ENCODE measurements around the gene ADH7. TPM values are rescaled to one million over a fixed set of nuclear protein-coding genes. Genes with fewer than 3 reads are reported as not detected.

Gene ADH7
- not detected for total RNA-seq

DNA sequence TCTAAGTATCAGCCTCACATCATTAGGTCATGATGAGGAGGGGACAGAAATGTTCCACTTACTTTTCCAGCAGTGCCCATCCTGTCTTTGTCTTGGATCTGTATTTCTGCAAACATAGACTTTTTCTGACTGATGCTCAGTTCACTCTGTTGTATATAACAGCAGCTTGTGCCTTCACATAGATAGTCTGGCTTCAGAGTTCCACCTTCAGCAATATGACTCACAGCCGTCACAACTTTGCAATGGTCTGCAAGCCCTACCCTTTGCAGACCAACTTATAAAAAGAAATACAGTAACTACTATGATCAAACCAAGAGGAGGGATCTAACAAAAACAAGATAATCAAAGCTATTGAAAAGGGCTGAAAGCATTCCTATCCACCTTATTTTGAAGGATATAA is at the start of gene ADH7:
TSS of gene ADH7 (minus strand) at position 189 of the 400 bp plus-strand sequence. CDS start at position 80, 109 bp downstream.
- DNase-seq (ENCODE audit: low spot score) = no peak

- no peak for DNase-seq (ENCODE audit: low spot score)
Observed at GRCh38 chr4:99483636-99484035, 48.5 kb upstream of the ADH7 start.

DNA sequence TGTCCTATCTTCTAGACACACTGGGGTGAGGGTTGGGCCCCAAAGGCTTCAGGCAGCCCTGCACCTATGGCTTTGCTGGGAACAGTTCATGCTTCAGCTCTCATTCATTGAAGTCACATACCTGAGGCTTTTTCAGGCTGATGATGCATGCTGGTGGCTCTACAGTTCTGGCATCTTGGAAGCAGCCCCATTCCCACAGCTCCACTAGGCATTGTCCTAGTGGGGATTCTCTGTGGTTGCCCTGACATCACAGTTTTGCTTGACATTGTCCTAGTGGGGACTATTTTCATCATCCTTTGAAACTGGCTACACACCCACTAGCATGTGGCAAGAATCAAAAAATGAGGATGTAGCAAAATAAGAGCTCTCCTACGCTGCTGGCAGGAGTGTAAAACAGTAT is 38.0 kb upstream of the ADH7 start:
- no peak for DNase-seq (ENCODE audit: low spot score)

GRCh38 chr4:99471896-99472295 is 36.8 kb upstream of the ADH7 start:
- no peak for DNase-seq (ENCODE audit: low spot score)

- DNase-seq (ENCODE audit: low spot score) = no peak
Observed at GRCh38 chr4:99471349-99471748, 36.2 kb upstream of the ADH7 start.

- DNase-seq (ENCODE audit: low spot score) = no peak
Observed at GRCh38 chr4:99468889-99469288, 33.7 kb upstream of the ADH7 start.

DNA sequence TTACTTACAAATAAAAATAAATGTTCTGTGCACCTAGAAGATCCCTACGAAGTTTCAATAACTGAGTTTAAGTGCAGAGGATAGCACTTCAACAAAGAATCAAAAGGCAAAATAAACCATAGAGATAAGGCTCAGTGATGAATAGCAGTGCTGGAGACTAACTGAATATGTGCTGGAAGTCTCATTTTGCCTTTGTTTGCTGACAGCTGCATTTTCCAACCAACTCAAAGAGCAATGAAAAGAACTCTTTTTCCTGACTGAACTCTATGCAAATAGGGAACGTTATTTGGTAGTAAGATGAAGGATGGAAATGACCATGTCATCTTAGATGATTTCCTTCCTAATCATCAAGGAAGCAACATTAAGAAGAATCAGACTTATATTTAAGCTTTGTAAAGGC is 32.7 kb upstream of the ADH7 start:
- no peak for DNase-seq (ENCODE audit: low spot score)

DNA sequence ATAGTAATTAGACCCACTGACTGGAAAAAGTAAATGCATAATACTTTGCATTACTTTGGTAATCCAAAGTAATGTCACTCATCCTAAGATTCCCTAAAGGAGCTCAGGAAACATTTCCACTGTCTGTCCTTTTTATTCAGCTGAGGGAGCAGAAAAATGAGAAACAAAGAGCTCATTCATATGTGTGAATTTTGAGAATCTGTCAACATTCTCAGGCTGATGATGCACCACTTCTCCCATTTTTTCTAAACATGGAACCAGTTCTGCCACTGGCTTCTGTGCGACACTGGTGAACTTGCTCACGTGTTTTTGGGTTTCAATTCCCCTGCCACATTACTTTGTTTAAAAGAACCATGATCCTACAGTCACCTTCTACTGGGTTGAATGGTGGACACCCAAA is 28.4 kb upstream of the ADH7 start:
- DNase-seq (ENCODE audit: low spot score) = no peak

GRCh38 chr4:99462875-99463464 is 27.8 kb upstream of the ADH7 start:
- DNase-seq (ENCODE audit: low spot score) = peak; percentile 63

- no peak for DNase-seq (ENCODE audit: low spot score)
Observed at GRCh38 chr4:99461623-99462401, 26.7 kb upstream of the ADH7 start.

DNA sequence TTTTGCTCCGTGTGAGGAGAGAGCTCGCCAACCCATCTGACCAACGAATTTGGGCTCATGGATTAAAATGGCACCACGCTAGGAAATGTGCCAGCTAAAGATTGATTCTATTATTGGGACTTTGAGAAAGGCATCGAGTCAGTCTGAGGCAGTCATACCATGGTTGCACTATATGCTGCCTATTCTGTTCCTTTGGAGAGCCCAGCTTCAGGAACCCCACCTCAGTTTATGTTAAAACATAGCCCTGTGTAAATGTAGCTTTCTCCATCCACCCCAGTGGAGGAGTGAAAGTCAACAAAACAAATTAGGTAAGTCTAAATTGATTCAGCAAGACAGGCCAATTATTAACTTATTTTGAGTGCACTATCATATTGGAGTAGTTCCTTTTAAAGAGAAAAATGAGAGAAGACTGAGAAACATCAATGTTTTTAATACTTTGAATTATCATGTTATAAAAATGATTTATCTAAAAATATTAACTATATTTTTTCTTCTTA is 24.5 kb upstream of the ADH7 start:
- DNase-seq (ENCODE audit: low spot score) = no peak

GRCh38 chr4:99458911-99459447 is 23.8 kb upstream of the ADH7 start:
- DNase-seq (ENCODE audit: low spot score) = no peak

DNA sequence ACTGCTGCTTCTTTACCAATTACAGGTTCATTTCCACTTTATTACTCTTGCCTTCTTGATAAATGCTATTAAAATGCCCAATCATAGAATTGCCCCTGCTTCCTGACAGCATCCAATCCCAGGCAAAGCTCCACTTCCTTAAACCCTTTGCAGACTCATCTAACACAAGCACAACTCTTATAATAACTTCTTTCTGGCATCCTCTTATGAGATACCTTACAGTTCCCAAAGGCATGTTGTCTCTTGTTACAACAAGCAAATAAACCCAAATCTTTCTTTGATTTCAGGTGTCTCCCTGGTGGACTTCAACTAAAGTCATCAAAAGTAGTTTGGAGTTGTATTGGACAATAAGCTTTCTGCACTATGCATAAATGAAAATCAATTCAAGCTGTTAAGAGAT is 22.5 kb upstream of the ADH7 start:
- DNase-seq (ENCODE audit: low spot score) = no peak

DNA sequence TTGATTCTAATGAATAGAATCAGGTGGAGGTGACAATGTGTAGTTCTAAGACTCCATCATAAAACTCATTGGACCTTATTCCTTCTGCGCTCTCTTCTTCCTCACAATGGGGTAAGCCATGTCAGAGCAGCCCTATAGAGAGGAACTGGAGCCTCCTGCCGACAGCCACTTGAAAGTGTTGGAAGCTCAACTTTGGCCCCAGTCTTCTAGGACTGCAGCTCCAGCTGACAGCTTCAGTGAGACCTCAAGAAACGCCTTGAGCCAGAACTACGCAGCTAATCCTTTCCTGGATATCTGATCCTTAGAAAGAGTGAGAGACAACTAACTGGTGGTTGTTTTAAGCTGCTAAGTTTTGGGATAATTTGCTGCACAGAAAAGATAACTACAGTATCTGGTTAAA is 22.1 kb upstream of the ADH7 start:
- DNase-seq (ENCODE audit: low spot score) = no peak

- DNase-seq (ENCODE audit: low spot score) = no peak
Observed at GRCh38 chr4:99447513-99447912, 12.4 kb upstream of the ADH7 start.

DNA sequence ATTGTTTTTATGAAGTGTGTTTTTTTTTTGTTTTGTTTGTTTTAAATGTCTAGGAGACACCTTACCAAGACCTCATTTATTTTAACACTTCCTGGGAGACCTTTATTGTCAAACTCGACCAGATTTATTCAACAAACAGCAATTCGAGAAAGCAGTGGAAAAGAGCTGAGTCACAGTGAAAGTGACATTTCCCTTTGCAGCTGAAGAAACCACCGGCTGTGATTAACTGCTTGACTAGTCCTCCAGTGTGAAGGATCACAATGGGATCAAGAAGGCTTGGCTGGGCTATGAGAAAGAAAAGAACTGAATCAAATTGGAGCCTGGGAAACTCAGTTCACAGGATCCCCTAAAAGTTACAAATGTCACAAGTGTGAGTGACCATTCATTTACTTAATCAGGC is 11.9 kb upstream of the ADH7 start:
- DNase-seq (ENCODE audit: low spot score) = no peak

- DNase-seq (ENCODE audit: low spot score) = no peak
Observed at GRCh38 chr4:99438405-99438780, 3.3 kb upstream of the ADH7 start.

- no peak for DNase-seq (ENCODE audit: low spot score)
Observed at GRCh38 chr4:99437723-99438404, 2.7 kb upstream of the ADH7 start.

DNA sequence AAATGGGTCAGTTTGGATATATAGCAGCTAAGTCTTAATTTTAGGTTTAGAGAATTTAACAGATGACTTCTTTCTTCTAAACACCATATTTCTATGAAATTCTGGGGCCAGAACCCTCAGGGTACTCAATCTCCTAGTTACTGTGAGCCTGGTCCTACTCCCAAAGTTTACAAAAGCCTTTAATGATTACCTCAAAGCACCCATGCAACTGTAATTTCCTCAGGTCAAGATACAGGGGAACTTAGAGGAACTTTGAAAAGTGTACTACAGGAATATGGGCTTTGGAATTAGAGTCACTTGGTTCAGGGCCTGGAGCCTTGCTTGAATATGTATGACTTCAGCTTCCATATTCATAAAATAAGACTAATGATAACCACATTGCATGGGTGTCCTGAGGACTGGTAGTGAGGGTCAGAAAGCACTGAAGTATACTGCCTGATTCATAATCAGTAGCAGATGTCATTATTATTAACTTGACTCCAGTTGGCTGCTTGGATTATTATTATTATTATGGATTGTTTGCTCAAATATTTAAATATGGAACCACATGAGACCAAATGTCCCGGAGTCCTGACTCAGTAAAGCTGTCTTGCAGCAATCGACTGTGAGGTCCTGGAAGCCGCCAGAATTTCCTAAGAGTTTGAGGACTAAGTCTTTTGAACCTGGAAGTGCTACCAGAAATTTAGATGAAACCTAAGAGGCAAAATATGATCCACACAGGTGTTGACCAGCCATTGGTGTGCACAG is 2.0 kb upstream of the ADH7 start:
- DNase-seq (ENCODE audit: low spot score) = no peak

GRCh38 chr4:99436462-99436861 is 1.3 kb upstream of the ADH7 start:
- no peak for DNase-seq (ENCODE audit: low spot score)

GRCh38 chr4:99430106-99430505 is 5.0 kb downstream of the ADH7 start:
- no peak for DNase-seq (ENCODE audit: low spot score)

DNA sequence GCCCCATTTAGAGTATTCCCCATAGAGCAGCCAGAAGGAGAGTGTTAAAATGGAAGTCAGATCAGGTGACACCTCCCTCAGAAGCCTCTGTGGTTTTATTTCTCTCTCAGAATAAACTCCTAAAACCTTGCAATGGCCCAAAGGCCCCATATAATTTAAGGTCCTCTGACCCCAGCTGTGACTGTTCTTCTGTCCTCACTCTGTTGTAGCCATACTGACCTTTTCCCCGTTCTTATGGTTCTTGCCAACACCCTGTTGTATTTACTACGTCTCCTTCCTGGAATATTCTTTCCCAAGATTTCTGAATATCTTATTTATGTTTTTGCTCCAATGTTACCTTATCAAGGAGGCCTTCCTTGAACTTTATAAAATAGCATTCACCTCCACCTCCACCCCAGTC is 18.0 kb downstream of the ADH7 start:
- no peak for DNase-seq (ENCODE audit: low spot score)

All from ureter (tissue), 1 donor.